K562 (cell line): ENCODE data around the gene TUBGCP5.

Source experiments
- BMI1 ChIP-seq: fragments of 150-350 bp; IDR thresholded peaks from 2 replicates; pipeline ENCODE4 v1.6.1; 2014; ENCODE audit warnings: low read length
- SAP30 ChIP-seq: fragments of 200-600 bp; sonication (generic); IDR thresholded peaks from 2 replicates; pipeline ENCODE4 v1.6.1; 2012; ENCODE audit warnings: borderline replicate concordance, low read depth, mild to moderate bottlenecking, moderate library complexity, low read length, control low read depth, inconsistent platforms; ENCODE audit not compliant: insufficient read depth, poor library complexity, severe bottlenecking
- ZNF395 ChIP-seq: fragments of 200-800 bp; sonication (Bioruptor generic); IDR thresholded peaks from 2 replicates; pipeline ENCODE4 v1.6.1; 2017; ENCODE audit warnings: missing genetic modification characterization, missing compliant biosample characterization
- TF ChIP-seq, protein P1 (sequence below), 3 experiments: IDR thresholded peaks in 2 of 3; conservative IDR thresholded peaks in 1 of 3; 2 replicates each; pipeline ENCODE4 v1.5.1; 2011 to 2012; ENCODE audit warnings: low read length in 3 of 3, mild to moderate bottlenecking in 3 of 3, control low read depth in 2 of 3, improper control_type of control experiment in 1 of 3, inconsistent platforms in 1 of 3, low read depth in 1 of 3, mixed read lengths in 1 of 3, moderate library complexity in 1 of 3; ENCODE audit not compliant: insufficient read depth in 2 of 3

DNA sequence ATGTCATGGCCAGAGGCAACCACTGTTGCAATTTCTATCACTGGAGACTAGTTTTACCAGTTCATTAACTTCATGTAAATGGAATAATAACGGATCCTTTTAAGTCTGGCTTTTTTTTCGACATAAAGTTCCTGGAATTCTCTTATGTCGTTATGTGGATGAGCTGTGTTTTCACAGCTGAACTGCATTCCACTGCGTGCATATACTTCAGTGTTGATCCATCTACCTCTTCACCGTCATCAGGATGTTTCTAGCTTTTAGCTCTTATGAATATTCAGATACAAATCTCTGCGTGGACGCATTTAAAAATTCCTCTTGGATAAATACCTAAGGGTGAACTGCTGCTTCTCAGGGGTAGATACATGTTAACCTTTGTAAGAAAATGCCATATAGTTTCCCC, 43.6 kb downstream of the TUBGCP5 start:
- TF ChIP-seq, protein P1, sequence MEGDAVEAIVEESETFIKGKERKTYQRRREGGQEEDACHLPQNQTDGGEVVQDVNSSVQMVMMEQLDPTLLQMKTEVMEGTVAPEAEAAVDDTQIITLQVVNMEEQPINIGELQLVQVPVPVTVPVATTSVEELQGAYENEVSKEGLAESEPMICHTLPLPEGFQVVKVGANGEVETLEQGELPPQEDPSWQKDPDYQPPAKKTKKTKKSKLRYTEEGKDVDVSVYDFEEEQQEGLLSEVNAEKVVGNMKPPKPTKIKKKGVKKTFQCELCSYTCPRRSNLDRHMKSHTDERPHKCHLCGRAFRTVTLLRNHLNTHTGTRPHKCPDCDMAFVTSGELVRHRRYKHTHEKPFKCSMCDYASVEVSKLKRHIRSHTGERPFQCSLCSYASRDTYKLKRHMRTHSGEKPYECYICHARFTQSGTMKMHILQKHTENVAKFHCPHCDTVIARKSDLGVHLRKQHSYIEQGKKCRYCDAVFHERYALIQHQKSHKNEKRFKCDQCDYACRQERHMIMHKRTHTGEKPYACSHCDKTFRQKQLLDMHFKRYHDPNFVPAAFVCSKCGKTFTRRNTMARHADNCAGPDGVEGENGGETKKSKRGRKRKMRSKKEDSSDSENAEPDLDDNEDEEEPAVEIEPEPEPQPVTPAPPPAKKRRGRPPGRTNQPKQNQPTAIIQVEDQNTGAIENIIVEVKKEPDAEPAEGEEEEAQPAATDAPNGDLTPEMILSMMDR (IDR thresholded peaks at IDR 0.05 in 2 of 3, conservative IDR thresholded peaks at IDR 0.05 in 1 of 3; ENCODE audit: insufficient read depth in 2 of 3, low read depth in 1 of 3, low read length in 3 of 3): no peak
- TF ChIP-seq SAP30: no peak
- no peak for TF ChIP-seq BMI1
- TF ChIP-seq ZNF395: no peak
